ENCODE measurements around the gene MOAP1.

MOAP1 gene

DNA sequence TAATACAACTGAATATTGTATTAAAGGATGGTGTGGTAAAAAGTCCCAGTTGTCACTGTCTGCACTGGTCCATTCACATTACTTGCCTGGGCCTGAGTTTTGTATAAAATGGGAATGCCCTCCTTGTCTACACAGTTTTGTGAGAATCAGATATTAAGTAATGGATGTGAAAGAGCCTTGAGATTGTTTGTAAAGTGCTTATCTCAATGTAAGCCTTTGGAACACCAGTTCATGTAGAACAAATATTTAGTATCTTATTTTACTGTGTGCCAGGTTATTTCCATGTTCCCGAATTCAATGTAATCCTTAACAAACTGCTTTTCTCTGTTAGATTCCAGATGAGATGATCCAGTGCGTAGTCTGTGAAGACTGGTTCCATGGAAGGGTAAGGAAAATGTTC is 29.9 kb upstream of the MOAP1 start:
- no peak overlapping the region for H2AFZ ChIP-seq (ENCODE audit: low read depth, low read length)
- no peak overlapping the region for H3K4me3 ChIP-seq (ENCODE audit: low read depth in 1 of 2, low read length in 2 of 2)
- ATAC-seq (ENCODE audit: insufficient read depth, low read depth): no peak
- no peaks in the 10 kb centered on the region for H3K27me3 ChIP-seq (ENCODE audit: insufficient read depth, low read length, poor library complexity)
- peaks cover 10% of the 10 kb centered on the region; the same call in 1 of the 2 replicates for H4K20me1 ChIP-seq (ENCODE audit: insufficient read depth, low read length)
- no peak overlapping the region for H3K27ac ChIP-seq (ENCODE audit: low read length)
- peaks cover 4% of the 10 kb centered on the region for H3K4me1 ChIP-seq (ENCODE audit: insufficient read depth, low read length)
- peaks cover 87% of the 10 kb centered on the region for H3K36me3 ChIP-seq (ENCODE audit: insufficient read depth, low read length)
- H3K4me2 ChIP-seq (ENCODE audit: insufficient read depth, low read length): no peak overlapping the region
- DNase-seq: no peak
- H3K9me3 ChIP-seq (ENCODE audit: insufficient read depth, low read length, severe bottlenecking): no peaks in the 10 kb centered on the region
- TF ChIP-seq CTCF (IDR thresholded peaks at IDR 0.05; ENCODE audit: borderline replicate concordance, extremely low read depth, low read length, poor library complexity, severe bottlenecking) (no peak), EZH2 (IDR thresholded peaks at IDR 0.05; ENCODE audit: borderline replicate concordance, low read depth, low read length, severe bottlenecking) (no peak)
- no peak overlapping the region for H3K9ac ChIP-seq (ENCODE audit: low read depth, low read length)
- peaks cover 26% of the 10 kb centered on the region for H3K79me2 ChIP-seq (ENCODE audit: insufficient read depth, low read length)

- Histone ChIP-seq H3K9me3 (ENCODE audit: insufficient read depth, low read length, severe bottlenecking) (no peaks in the 10 kb centered on the region), H4K20me1 (ENCODE audit: insufficient read depth, low read length) (peaks cover 24% of the 10 kb centered on the region; the same call in 1 of the 2 replicates), H3K9ac (ENCODE audit: low read depth, low read length) (no peak overlapping the region), H3K4me1 (ENCODE audit: insufficient read depth, low read length) (peaks cover 21% of the 10 kb centered on the region), H3K27ac (ENCODE audit: low read length) (no peak overlapping the region), H3K4me2 (ENCODE audit: insufficient read depth, low read length) (no peak overlapping the region), H2AFZ (ENCODE audit: low read depth, low read length) (no peak overlapping the region), H3K79me2 (ENCODE audit: insufficient read depth, low read length) (peaks cover 47% of the 10 kb centered on the region), H3K27me3 (ENCODE audit: insufficient read depth, low read length, poor library complexity) (no peaks in the 10 kb centered on the region), H3K36me3 (ENCODE audit: insufficient read depth, low read length) (peaks cover 72% of the 10 kb centered on the region), H3K4me3 (ENCODE audit: low read depth in 1 of 2, low read length in 2 of 2) (no peak overlapping the region)
- DNase-seq (no peak), ATAC-seq (ENCODE audit: insufficient read depth, low read depth) (no peak)
- TF ChIP-seq EZH2 (IDR thresholded peaks at IDR 0.05; ENCODE audit: borderline replicate concordance, low read depth, low read length, severe bottlenecking): no peak
- TF ChIP-seq CTCF (IDR thresholded peaks at IDR 0.05; ENCODE audit: borderline replicate concordance, extremely low read depth, low read length, poor library complexity, severe bottlenecking): no peak
These were observed 27.7 kb upstream of the MOAP1 start for GRCh38 chr14:93212432-93212831.

GRCh38 chr14:93207468-93208308 is 23.0 kb upstream of the MOAP1 start:
- Histone ChIP-seq H3K36me3 (ENCODE audit: insufficient read depth, low read length) (peaks cover 40% of the 10 kb centered on the region), H3K4me2 (ENCODE audit: insufficient read depth, low read length) (peak overlapping the region; percentile 73), H3K79me2 (ENCODE audit: insufficient read depth, low read length) (peaks cover 91% of the 10 kb centered on the region), H3K9me3 (ENCODE audit: insufficient read depth, low read length, severe bottlenecking) (no peaks in the 10 kb centered on the region), H3K4me1 (ENCODE audit: insufficient read depth, low read length) (peaks cover 45% of the 10 kb centered on the region), H3K27ac (ENCODE audit: low read length) (peak overlapping the region; percentile 88), H4K20me1 (ENCODE audit: insufficient read depth, low read length) (peaks cover 30% of the 10 kb centered on the region; the same call in 1 of the 2 replicates), H3K27me3 (ENCODE audit: insufficient read depth, low read length, poor library complexity) (no peaks in the 10 kb centered on the region), H3K4me3 (ENCODE audit: low read depth in 1 of 2, low read length in 2 of 2) (peak overlapping the region; percentile 82 to 89), H3K9ac (ENCODE audit: low read depth, low read length) (peak overlapping the region; percentile 85), H2AFZ (ENCODE audit: low read depth, low read length) (peak overlapping the region; percentile 81)
- TF ChIP-seq CTCF (IDR thresholded peaks at IDR 0.05; ENCODE audit: borderline replicate concordance, extremely low read depth, low read length, poor library complexity, severe bottlenecking) (peak; percentile 50), EZH2 (IDR thresholded peaks at IDR 0.05; ENCODE audit: borderline replicate concordance, low read depth, low read length, severe bottlenecking) (no peak)
- ATAC-seq (ENCODE audit: insufficient read depth, low read depth) (peak; percentile 43), DNase-seq (peak; percentile 66)

All from DND-41 (cell line).